NCI-H2029 treated with DMSO at 0.1 percent for 48 hours (cell line): Measurements from ENCODE around the gene QSOX2.

Source experiments
- DNase-seq: peaks from one replicate; lab custom pipeline; 2025; lab: John Stamatoyannopoulos, UW

Gene QSOX2

GRCh38 chr9:136203408-136204144 is 42.0 kb downstream of the QSOX2 start:
- DNase-seq = no peak

GRCh38 chr9:136202454-136203407 is 42.9 kb downstream of the QSOX2 start:
- DNase-seq = no peak

- DNase-seq = no peak
These were observed 43.8 kb downstream of the QSOX2 start for GRCh38 chr9:136201609-136202453.

- no peak for DNase-seq
These were observed 44.4 kb downstream of the QSOX2 start for GRCh38 chr9:136201174-136201573.

GRCh38 chr9:136200424-136200823 is 45.2 kb downstream of the QSOX2 start:
- no peak for DNase-seq

DNA sequence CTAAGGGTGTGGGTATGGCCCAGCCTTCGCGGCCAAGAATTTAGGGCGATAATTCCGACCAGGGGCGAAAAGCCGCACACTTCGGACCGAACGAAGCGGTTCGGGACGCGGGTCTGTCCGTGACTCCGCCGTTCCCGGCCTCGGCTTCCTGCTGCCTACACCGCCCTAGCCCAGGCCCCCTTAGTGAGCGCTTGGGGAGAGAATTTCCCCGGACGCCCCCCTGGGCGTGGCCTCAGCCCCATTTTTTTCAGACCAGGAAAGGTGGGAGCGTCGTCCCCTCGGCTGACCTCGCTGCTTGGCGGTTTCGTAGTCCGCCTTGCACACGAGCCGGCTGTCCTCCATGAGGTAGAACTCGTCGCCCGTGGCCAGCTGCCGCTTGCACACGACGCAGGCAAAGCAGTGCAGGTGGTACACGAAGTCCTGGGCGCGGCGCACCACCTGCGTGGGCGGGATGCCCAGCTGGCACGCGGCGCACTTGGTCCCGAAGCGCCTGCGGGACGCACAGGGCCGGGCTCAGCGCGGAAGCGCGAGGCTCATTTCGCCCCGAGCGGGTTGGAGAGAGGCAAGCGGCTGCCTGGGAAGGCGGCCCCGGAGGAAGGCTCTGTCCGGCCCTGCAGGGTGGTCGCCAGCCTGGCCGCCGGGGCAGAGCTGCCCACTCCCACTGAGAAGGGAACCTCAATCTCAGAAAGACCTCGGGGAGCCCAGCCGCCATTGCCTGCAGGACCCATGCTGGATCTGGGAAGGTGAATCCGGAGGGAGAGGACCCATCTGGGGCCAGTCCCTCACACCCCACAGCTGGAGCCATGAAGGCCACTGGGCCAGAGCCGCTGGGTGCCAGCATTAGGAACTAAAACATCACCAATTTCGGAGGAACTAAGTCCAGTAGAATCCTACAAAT is 46.0 kb downstream of the QSOX2 start:
- no peak for DNase-seq

DNA sequence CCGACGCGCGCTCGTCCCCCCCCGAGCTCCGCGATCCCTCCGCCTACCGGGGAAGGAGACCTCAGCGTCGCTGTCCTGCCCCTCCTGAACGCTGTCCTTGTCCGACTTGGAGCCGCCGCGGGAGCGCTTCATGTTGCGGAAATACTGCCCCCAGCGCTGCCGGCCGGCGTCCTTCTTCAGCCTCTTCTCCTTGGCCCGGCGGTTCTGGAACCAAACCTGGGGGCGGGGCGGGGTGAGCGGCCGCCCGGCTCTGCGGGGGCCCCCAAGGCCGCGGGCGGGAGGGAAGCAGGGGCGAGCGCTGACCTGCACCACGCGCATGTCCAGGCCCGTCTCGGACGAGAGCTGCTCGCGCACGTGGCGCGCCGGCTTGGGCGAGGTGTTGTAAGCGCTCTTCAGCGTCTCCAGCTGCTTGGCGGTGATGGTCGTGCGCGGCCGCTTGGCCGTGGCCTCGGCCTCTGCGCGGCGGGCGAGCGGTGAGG is 47.0 kb downstream of the QSOX2 start:
- no peak for DNase-seq

- no peak for DNase-seq
These were observed 47.5 kb downstream of the QSOX2 start for GRCh38 chr9:136197930-136198604.

- no peak for DNase-seq
These were observed 48.3 kb downstream of the QSOX2 start for GRCh38 chr9:136197084-136197875.

DNA sequence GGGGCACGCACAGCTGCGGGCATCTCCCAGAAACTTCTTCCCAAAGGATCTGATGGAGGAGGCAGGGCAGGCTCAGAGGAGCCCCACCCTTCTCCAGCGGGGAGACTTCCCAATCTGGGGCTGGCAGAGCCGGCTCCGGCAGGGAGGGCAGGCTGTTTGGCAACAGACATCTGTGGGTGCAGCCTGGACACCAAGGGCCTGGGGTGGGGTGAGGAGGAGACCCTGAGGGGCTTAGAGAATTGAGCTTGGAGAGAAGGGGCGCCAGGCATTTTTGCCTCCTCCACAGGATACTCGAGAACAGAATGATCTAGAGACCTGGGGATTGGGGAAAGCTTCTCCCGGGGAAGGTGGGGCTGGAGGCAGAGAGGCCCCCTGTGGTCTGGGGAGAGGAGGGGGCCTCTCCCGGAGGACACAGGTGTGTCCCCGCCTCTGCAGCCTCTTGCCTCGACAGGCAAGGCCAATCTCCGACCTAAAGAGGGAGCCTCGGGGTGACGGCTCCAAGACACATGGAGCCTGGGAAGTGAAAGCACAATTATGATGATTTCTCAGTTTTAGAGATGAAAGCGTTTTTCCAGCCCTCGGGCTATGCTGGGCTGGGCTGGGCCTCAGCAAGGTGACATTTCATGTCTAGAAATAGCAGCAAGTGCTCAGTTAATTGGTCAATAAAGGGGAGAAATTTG is 49.1 kb downstream of the QSOX2 start:
- DNase-seq = no peak

DNA sequence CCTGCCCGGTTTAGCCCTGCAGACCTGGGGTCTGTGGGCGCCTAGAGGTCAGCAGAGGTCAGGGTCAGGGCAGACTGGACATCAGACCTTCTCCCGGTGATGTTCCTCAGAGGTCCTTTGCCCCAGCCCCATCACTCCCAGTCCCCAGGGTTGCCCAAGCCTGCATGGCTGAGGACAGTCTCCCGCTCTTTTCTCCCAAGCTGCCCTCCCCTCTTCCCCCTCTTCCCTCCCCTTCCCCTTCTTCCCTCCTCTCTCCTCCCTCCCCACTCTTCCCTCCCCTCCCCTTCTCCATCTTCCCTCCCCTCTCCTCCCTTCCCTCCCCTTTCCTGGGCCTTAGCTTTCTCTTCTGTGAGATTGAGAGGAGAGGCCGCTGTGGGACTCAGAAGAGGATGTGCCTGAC is 51.1 kb downstream of the QSOX2 start:
- no peak for DNase-seq

DNA sequence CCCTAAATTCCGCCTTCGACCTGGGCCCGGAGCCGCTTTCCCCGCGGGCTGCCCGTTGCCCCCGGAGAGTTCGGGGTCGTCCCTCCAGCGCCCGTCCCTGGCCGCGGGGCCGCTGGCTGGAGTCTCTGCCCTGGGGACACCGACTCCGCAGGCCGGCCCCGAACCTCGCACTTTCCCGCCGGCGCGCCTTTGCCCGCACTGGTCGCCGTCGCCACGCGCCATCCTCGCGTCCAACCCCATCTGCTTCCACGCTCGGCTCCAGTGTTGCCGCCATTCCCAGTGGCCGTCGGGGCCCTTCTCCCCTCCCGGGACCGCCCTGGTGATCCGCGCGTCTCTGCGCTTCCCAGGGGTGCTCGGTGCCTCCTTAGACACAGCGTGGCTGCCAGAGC is 51.7 kb downstream of the QSOX2 start:
- no peak for DNase-seq

DNA sequence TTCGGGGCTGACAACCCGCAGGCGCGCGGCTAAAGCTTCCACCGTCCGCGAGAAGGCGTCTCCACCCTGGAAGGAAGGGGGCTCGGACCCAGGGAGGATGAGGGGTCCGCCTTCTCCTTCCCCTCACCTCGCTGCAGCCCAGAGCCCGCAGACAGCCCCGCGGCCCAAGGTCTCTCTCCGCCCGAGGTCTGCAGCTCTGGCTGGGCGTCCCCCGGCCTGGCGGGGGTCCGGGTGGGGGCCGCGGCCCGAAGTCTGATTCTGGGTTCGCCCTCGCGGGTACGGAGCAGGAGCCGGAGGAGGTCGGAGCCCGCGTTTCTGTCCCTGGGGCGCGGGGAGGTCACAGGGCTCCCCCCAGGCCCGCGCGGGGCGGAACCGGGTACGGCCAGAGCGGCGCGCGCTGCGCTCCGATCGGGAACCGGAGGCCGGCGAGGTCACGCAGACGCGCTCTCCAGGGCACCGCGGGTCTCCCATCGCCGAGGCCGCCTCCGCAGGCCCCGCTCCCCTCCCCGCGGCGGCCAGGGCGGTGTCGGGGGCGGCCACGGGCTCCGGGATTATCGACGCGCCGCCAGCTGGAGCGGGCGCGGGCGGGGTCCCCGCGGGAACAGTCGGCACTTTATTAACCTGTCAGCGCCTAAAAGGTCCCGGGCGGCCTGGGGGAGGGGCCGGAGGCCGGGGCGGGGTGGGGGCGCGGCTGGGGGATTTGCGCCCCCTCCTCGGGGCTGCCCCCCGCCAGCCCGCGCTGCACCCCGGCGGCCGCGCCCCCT is 52.3 kb downstream of the QSOX2 start:
- DNase-seq = no peak

GRCh38 chr9:136192289-136193126 is 53.1 kb downstream of the QSOX2 start:
- no peak for DNase-seq

- no peak for DNase-seq
These were observed 53.7 kb downstream of the QSOX2 start for GRCh38 chr9:136191960-136192286.

DNA sequence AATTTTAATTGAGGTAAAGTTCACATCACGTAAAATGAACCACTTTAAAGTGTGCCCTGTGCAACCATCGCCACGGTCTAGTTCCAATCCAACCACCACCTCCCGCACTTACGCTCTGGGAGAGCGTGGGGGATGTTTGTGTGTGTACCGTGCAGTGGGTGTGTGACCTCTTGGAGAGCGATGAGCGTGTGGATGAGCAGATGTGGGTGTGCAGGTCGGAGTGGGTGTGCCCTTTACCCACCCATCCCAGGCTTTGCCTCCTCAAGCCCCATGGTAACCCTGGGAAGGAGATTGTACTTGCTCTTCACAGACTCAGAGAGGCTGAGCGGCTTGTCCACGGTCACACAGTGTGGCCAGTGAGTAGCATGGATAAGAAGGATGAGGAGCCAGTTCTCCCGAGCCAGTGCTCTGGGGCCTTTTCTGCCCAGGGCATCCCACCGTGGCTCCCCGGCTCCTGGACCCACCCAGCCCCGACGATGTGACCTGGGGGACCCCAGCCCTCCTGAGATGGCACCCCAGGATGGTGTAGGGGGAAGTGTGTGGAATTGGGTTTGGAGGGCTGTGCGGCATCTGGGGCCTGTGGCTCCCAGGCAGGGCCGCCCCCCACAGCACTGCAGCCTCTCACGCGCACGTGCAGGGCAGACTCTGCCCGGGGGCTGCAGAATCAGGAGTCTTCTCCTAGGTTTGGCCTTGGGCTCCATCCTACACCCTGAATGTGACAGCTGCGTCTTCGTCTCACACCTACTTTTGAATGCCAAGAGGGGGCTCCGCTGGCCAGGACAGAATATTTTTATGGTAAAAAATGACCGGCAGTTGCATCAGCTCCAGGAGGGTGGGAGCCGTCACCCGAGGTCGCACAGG is 54.3 kb downstream of the QSOX2 start:
- DNase-seq = no peak

DNA sequence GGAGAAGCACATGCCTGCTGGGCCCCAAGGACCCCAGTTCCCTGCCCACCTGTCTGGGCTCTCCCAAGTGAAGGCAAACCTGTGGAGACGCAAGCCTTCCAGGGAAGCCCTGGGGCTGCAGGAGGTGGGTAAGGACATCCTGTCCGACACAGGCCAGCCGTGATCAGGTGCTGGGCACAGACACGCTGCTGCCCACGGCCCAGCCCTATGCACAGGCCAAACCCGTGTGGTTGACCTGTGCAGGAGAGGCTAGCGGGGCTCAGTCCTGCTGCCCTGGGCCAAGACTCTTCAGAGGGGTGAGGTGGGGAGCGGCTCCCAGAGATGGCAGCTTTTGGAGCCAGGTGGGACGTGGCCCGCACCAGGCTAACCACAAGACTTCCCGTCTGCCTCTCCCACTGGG is 55.0 kb downstream of the QSOX2 start:
- no peak for DNase-seq
